GM21825 (cell line): ENCODE results near the gene DHFR.

Experiments used
- ATAC-seq: cut with Tn5 transposase; IDR thresholded peaks from one replicate; pipeline ENCODE4 v1.9.1; 2021; ENCODE audit warnings: mild to moderate bottlenecking, moderate library complexity; ENCODE audit not compliant: unreplicated experiment

Gene DHFR

DNA sequence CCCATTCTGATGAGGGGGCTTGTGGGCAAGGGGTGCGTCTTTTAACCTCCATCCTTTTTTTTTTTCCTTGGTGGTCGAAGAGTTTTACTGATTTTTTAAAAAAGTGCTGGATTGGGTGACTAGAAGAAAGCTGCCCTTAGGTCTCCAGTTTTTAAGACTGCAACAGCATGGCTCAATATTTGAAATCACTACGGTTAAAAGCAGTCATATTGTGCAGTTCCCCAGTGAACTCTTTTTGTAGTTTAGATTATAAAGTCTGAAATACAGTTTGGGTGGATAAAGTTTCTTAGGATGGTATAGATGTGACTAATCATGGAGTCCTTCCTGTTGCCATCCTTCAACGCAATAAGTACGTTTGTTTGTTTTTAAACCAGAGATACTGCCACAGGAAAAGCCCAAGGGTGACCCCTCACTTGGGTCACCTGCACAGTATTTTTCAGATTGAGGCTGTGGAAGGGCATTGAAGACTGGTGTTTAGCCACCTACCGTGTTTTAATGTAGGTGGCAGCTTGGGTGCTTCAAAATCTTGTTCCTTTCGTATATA, 520 bp upstream of the DHFR start:
- no peak for ATAC-seq

DNA sequence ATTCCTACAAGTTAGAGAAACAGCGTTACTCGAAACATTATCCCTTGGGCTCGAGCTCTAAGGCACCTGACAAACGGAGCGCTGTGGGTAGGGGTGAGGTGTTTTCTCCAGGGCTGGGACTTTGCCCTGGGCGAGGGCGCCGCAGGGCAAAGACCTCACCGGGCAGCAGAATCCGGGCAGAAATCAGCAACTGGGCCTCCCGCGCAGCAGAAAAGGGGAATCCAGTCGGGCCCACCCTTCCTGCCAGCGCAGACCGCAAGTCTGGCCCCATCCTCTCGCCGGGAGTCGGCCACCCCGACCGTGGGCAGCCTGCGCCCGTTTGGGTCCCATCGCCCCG, 761 bp downstream of the DHFR start:
- no peak for ATAC-seq

DNA sequence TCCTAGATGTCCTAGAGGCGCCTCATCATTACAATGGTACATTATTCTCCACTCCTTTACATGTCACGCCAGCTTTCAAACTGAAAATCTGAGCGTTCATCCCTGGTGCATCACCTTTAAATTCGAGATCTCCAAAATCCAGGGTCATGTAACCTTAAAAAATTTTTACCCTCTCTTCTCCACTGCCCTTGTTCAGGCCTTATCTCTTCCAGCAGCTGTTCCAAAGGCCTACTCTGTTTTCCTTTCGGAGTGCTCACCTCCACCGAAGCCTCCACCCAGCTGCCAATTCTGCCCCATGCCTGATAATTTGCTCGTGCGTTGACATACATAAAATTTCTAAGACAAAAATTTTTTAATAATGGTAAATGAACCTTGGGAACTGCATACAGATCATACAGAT, 1.3 kb downstream of the DHFR start:
- no peak for ATAC-seq

DNA sequence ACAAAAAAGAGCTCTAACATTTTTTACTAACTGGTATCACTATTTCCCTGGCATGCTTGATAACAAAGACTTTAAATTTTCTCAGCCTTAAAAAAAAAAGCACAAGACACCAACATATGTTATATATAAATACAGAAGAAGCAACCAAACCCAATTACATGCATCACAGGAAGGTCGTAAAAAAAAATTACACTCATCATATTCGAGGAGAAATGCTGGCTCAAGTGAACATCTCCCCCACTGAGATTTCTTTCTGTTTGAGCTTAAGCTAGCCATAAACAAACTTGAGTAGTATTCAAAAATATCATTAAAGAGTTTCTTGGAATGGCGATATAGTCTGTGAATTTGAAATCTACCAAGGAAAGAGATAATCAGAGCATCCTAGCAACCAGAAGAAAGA, 7.9 kb downstream of the DHFR start:
- no peak for ATAC-seq

DNA sequence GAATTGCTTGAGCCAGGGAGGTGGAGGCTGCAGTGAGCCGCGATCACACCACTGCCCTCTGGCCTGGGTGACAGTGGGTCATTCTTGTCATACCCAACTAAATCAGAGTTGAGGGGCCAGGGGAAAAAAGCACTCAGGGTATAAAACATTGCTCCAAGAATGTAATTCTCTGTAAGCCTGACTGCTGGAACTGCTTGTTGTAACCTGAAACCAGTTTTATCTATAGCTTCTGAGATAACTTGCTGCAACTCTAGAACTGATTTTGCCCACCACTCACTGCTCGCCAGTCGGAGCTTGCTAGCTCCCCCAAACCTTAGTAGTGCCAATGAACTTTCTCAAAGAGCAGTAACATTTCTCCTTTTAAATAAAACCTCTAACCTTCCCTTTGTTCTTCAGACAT, 9.9 kb downstream of the DHFR start:
- no peak for ATAC-seq

DNA sequence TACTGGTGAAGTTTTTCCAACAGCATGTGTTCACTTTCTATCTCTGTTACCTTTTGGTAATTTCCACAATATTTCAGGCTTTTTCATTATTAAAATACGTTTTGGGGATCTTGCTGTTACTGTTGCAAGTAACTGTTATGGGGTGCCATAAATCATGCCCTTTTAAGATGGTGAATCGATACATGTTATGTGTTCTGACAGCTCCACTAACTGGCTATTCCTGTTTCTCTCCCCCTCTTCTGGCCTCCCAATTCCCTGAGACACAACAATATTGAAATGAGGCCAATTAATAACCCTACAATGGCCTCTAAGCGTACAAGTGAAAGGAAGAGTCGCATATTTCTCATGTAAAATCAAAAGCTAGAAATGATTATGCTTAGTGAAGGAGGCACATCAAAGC, 13.4 kb downstream of the DHFR start:
- ATAC-seq: no peak

DNA sequence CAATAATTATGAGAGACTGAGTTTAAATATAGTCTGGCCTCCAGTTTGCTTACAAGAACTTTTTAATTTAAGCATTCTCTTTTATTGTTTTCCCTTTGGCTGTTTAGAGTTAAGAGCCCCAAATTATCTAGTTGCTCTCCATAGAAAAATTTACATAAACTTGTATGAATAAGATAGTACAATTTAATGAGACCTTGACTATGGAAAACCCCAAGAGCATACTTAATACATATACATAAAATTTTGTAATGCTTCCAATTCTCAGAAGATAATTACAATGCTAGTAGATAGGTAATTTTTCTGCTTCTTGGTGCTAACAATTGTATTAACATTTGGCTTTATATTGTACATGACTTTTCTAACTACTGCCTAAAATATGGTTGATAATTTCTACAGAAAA, 20.6 kb downstream of the DHFR start:
- ATAC-seq: no peak

DNA sequence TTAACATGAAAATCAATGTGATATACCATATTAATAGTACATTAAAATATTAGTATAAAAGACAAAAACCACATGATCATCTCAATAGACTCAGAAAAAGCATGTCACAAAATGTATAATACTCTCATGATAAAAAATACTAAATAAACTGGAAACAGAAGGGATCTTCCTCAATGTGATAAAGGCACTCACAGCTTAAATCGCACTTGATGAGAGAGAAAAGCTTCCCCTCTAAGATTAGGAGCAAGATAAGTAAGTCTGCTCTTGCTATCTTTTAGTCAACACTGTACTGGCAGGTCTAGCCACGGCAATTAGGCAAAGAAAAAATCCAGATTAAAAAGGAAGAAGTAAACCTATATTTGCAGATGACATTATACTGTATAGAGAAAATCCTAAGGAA, 22.1 kb downstream of the DHFR start:
- no peak for ATAC-seq

DNA sequence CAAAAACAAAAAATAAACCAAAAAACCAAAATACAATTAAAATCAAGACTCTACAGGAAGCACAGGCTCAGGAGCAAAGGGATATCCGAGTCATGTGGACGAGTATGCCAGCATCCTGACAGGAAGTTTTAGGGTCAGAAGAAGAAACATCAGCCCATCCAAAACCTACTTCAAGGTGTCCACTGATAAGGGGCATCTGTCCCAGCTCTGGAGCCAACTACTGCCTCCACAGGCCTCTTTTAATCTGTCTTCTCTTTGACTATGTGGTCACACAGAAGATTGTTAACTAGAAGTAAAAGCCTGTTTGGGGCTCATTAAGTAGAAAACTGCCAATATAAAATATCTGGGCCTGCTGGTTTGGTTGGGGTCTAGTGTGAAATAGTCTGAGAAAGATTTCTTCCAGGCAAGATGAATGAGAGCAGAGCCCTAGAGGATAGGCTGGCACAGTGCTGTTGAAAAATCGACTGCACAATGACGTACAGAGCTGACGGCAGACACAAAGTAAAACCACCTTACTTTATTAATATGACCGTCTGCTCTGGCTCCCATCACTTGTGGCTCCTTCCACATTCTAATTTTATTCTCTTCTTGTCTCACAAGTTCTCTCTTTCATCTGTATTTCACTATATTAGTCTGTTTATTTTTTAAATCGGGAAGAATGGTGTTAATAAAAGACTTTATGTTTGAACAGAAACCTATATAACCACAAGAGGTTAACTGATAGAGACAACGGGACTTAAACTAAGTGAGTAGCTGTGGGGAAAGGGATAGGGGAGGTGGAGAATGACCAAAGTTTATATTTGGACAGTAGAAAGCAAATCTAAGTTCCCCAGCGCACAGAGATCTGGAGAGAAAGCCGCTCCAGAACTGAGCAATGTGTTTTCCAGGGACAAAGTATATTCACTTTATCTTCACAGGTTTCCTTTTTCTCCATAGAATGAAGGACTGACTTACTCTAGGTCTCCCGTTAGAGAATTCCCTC, 23.2 kb downstream of the DHFR start:
- ATAC-seq: no peak

DNA sequence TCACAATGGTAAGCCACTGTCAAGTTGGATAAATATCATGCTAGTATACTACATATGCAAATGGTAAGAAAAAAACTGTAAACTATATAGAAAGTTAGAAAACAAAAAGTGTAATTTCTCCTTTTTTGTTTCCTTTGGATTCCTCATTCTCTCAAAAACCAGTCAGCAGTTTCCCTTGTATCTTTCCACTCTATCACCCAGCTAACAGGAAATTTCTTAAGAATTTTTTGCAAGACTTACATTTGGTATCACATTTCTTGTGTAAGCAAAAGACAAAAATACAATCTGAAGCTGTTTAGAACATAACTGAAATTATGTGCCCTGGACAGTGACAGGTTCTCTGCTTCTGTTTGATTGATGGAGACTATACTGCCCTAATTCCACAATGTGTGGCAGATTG, 25.5 kb downstream of the DHFR start:
- no peak for ATAC-seq

DNA sequence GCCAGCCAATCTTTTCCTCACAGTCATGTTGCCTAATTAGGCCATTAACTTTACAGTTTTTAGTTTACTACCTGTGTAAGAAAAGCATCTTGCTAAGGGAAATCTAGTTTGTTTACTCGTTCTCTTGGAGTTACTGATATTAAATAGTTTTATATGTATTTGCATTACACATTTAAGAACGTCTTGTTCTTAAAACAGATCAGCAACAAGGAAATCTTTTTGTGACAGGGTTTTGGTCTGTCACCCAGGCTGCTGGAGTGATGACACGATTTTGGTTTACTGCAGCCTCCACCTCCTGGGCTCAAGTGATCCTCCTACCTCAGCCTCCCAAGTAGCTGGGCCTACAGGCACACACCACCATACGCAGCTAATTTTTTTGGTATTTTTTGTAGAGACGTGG, 29.6 kb downstream of the DHFR start:
- no peak for ATAC-seq

DNA sequence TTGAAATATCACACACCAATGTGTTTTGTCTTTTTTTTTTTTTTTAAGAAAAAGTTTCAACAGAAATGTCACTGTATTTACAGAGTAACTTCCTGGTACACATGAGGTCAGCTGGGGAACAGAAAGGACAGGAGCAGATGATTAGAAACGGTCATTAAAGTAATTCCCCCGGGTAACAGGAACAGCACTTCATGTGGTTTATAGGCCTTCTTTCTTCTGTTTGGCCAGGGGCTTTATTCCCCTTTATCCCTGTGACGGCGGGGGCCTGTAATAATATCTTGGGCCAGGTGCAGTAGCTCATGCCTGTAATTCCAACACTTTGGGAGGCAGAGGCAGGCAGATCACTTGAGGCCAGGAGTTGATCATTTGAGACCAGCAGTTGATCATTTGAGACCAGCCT, 30.8 kb downstream of the DHFR start:
- no peak for ATAC-seq

DNA sequence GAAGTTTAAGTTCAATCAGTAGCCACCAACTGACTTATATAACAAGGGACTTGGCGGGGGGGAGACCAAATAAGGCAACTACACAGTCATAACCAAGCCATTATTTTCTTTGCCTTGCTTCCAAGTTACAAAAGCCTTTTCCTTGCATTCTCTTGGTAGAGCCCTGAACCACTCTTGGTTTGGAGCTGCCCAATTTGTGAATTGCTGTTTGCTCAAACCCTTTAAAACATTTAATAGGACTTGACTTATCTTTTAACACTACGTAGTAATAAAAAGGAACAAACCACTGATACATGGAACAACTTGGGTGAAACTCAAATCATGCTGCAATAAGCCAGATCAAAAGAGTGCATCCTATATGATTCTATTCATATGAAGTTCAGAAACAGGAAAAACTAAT, 32.0 kb downstream of the DHFR start:
- no peak for ATAC-seq

DNA sequence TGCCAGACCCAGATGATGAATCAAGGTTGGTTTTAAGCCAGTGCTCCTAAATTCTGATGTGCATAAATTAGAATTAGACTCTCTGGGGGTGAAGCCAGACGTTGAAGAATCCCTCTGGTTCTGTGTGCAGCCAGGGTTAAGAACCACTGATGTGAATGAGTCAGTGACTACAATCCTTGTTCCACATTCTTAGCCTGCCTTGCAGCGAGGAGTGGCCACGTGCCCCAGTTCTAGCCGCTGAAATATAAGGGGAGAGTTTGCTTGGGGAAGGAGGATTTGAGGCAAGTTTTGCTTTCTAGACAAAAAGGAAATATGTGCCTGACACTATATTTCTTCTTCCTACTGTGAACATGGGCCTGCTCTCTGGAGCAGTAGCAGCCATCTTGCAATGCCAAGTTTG, 34.6 kb downstream of the DHFR start:
- no peak for ATAC-seq

DNA sequence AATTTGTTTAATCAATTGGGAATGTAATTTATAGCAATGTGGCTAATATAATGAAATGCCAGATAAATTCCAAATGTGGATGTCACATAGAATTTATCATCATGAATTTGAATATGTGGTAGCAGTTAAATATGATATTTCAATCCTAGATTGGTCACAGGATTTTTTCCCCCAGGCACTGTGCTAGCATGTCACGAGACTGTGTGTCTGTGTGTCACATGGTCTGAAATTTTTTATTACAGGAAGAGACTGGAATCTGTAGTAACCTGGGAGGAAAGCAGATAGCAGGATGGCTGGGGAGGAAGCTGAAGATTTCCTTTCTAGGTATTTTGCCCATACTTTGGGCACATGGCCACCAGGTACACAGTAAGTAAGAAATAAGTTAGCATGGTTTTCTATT, 35.7 kb downstream of the DHFR start:
- no peak for ATAC-seq

DNA sequence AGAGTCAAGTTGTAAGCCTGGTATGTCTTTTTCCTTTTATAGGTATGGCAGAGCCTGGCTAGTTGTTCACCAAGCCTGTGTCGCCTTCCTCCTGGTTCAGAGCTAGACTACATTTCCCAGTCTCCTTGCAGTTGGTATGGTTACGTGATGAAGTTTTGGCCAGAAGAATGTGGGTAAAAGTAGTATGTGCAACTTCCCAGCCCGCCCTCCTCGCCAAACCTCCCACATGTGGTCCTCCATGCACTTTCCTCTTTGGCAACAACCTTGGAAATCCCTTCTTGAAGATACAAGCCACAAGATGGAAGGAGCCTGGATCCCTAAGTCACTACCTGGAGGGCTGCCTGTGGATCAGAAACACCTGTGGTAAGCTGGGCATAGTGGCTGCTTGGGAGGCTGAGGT, 36.3 kb downstream of the DHFR start:
- no peak for ATAC-seq

DNA sequence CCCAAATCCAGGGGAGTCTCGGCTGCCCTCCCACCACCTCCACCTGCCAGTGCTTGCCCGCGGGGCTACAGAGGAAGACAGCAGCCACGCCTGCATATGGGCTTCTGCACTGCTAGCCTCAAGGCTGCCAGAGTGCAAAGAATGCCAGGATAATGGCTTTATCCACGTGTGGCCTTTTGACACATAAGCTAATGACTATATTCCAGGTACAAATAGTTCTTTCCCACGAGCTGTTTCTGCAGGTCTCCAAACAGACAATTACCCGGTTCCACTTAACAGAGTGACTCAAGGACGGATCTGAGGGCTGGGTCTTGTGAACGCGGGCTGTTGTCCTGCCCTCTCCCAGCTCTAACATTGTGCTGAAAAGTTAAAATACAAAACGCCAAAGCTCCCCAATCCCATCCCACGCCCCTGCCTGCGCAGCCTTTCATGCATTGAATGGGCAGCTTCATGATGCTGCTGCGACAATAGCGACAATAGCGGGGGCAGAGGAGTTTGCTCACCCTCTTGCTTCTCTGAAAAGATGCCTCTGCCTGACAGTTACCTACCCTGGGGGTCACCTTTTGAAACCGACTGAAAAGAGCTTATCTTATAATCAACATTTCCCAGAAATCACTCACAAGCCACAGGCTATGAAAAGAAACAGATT, 39.4 kb downstream of the DHFR start:
- no peak for ATAC-seq

DNA sequence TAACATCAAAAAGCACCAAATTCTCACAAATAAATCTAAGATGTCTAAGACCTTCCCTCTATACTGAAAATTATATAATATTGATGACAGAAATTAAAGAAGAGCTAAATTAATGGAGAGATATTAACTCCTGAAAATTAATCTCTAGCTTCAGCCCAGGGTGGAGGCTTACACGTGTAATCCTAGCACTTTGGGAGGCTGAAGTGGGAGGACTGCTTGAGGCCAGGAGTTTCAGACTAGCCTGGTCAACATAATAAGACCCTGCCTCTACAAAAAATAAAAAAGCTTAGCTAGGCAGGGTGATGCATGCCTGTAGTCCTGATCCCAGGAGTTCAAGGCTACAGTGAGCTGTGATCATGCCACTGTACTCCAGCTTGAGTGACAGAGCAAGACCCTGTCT, 45.1 kb downstream of the DHFR start:
- no peak for ATAC-seq

DNA sequence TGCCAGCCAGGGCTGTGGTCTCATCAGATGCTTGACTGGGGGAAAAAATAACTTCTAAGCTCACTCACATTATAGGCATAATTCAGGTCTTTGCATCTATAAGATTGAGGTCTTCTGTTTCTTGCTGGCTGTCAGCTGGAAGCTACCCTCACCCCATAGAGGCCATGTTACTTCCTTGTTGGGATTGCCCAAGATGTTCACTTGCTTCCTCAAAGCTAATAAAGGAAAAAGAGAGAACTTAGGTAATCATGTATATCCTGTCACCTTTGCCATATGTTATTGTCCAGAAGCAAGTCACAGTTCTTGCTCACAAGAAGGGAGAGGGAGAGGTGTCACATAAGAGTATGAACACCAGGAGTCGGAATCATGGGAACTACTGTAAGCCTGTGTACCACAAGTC, 46.1 kb downstream of the DHFR start:
- ATAC-seq: no peak

DNA sequence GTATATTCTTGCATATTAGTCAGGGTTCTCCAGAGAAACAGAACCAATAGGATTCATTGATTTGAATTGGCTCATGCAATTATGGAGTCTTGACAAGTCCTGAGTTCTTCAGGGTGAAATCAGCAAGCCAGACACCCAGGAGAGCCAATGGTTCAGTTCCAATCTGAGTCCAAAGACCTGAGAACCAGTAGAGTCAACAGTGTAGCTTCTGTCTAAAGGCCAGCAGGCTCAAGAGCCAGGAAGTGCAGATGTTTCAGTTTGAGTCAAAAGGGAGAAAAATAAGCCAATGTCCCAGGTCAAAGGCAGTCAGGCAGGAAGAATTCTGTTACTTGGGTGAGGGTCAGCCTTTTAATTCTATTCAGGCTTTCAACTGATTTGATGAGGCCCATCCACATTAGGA, 47.0 kb downstream of the DHFR start:
- ATAC-seq: peak; percentile 91

DNA sequence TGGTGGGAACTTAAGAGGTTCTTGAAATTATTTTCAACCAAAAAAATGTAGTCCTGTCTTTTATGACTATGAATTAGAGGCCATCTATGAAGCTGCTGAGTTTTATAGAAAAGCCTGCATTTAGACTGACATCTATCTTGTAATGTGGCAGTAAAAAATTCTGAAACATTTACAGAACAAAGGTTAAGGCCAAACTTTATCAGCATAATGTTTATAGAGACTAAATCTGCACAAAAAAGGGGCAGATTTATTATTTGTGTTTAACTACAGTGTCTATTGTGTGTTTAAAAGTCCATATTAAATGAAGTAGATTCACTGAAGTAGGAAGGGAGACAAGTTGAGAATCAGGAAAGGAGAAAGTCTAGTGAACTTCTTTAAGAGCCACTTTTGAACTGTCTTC, 47.4 kb downstream of the DHFR start:
- no peak for ATAC-seq

DNA sequence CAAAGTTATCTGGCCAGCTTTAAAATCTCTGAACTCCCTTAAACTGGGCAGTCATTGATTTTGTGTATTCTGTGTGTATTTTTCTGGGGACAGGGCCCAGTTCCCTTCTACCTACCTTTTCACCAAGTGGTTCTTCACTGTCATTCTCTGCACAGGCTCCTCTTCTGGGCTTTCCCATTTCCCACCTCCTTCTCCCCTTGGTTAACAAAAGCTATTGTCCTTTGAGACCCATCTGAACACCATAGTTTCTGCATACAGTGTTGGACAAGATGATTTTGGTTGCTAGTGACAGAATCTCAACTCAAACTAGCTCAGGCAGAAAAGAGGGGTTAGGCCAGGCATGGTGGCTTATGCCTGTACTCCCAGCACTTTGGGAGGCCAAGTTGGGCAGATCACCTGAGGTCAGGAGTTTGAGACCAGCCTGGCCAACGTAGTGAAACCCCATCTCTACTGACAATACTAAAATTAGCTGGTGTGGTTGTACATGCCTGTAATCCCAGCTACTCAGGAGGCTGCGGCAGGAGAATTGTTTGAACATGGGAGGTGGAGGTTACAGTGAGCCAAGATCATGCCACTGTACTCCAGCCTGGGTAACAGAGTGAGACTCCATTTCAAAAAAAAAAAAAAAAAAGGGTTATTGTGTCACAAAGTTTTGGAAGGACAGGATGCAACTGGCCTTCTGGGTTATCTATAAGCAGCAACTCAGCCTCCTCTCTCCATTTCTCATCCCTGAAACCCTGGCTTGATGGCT, 53.7 kb downstream of the DHFR start:
- ATAC-seq: no peak
